ENCODE data around the gene RBP7.

RBP7 gene

GRCh38 chr1:10057343-10057742 lies 60.3 kb downstream of the RBP7 start:
- H3K36me3 ChIP-seq (ENCODE audit: insufficient read depth, low read length): no peaks in the 10 kb centered on the region; the same call in 1 of the 2 replicates
- TF ChIP-seq EZH2phosphoT487 (IDR thresholded peaks at IDR 0.05; ENCODE audit: borderline replicate concordance) (no peak), CTCF (conservative IDR thresholded peaks at IDR 0.05; ENCODE audit: low read length) (no peak)
- no peaks in the 10 kb centered on the region for H3K9me2 ChIP-seq (replicated peaks; ENCODE audit: low read depth, low read length)
- no peaks in the 10 kb centered on the region for H4K20me1 ChIP-seq (ENCODE audit: insufficient read depth, low read length, poor library complexity, severe bottlenecking)
- no peak overlapping the region for H2AFZ ChIP-seq (ENCODE audit: low read length)
- no peak overlapping the region for H3K4me3 ChIP-seq (ENCODE audit: low read length, poor library complexity, severe bottlenecking)
- H3F3A ChIP-seq (ENCODE audit: low read depth): no peaks in the 10 kb centered on the region
- peaks cover 59% of the 10 kb centered on the region; the same call in 1 of the 2 replicates for H3K79me2 ChIP-seq (ENCODE audit: insufficient read depth, low read length)
- H3K9me3 ChIP-seq (ENCODE audit: insufficient read depth, low read depth, low read length): no peaks in the 10 kb centered on the region
- H3K4me2 ChIP-seq (ENCODE audit: low read depth, low read length, poor library complexity, severe bottlenecking): no peak overlapping the region
- no peaks in the 10 kb centered on the region for H3K27me3 ChIP-seq (ENCODE audit: insufficient read depth, low read length, poor library complexity, severe bottlenecking)
- no peaks in the 10 kb centered on the region for H3K4me1 ChIP-seq (ENCODE audit: insufficient read depth, low read length, poor library complexity, severe bottlenecking)
- H3K9ac ChIP-seq (ENCODE audit: low read depth, low read length, poor library complexity, severe bottlenecking): no peak overlapping the region

GRCh38 chr1:10057796-10058195 lies 60.8 kb downstream of the RBP7 start:
- no peak overlapping the region for H2AFZ ChIP-seq (ENCODE audit: low read length)
- H3K4me3 ChIP-seq (ENCODE audit: low read length, poor library complexity, severe bottlenecking): no peak overlapping the region
- no peaks in the 10 kb centered on the region for H3F3A ChIP-seq (ENCODE audit: low read depth)
- no peak overlapping the region for H3K9ac ChIP-seq (ENCODE audit: low read depth, low read length, poor library complexity, severe bottlenecking)
- H3K9me3 ChIP-seq (ENCODE audit: insufficient read depth, low read depth, low read length): no peaks in the 10 kb centered on the region
- H3K4me1 ChIP-seq (ENCODE audit: insufficient read depth, low read length, poor library complexity, severe bottlenecking): no peaks in the 10 kb centered on the region
- no peaks in the 10 kb centered on the region for H4K20me1 ChIP-seq (ENCODE audit: insufficient read depth, low read length, poor library complexity, severe bottlenecking)
- TF ChIP-seq EZH2phosphoT487 (IDR thresholded peaks at IDR 0.05; ENCODE audit: borderline replicate concordance) (no peak), CTCF (conservative IDR thresholded peaks at IDR 0.05; ENCODE audit: low read length) (no peak)
- H3K27me3 ChIP-seq (ENCODE audit: insufficient read depth, low read length, poor library complexity, severe bottlenecking): no peaks in the 10 kb centered on the region
- H3K79me2 ChIP-seq (ENCODE audit: insufficient read depth, low read length): peaks cover 56% of the 10 kb centered on the region; the same call in 1 of the 2 replicates
- H3K36me3 ChIP-seq (ENCODE audit: insufficient read depth, low read length): no peaks in the 10 kb centered on the region; the same call in 1 of the 2 replicates
- no peak overlapping the region for H3K4me2 ChIP-seq (ENCODE audit: low read depth, low read length, poor library complexity, severe bottlenecking)
- no peaks in the 10 kb centered on the region for H3K9me2 ChIP-seq (replicated peaks; ENCODE audit: low read depth, low read length)

- Histone ChIP-seq H2AFZ (ENCODE audit: low read length) (no peak overlapping the region), H3K9me3 (ENCODE audit: insufficient read depth, low read depth, low read length) (no peaks in the 10 kb centered on the region), H3K4me3 (ENCODE audit: low read length, poor library complexity, severe bottlenecking) (no peak overlapping the region), H3K27me3 (ENCODE audit: insufficient read depth, low read length, poor library complexity, severe bottlenecking) (no peaks in the 10 kb centered on the region), H3K4me1 (ENCODE audit: insufficient read depth, low read length, poor library complexity, severe bottlenecking) (peaks cover 3% of the 10 kb centered on the region), H3K9ac (ENCODE audit: low read depth, low read length, poor library complexity, severe bottlenecking) (no peak overlapping the region), H3K9me2 (replicated peaks; ENCODE audit: low read depth, low read length) (no peaks in the 10 kb centered on the region), H3F3A (ENCODE audit: low read depth) (no peaks in the 10 kb centered on the region), H3K36me3 (ENCODE audit: insufficient read depth, low read length) (no peaks in the 10 kb centered on the region; the same call in 1 of the 2 replicates), H3K4me2 (ENCODE audit: low read depth, low read length, poor library complexity, severe bottlenecking) (no peak overlapping the region), H4K20me1 (ENCODE audit: insufficient read depth, low read length, poor library complexity, severe bottlenecking) (no peaks in the 10 kb centered on the region), H3K79me2 (ENCODE audit: insufficient read depth, low read length) (peaks cover 54% of the 10 kb centered on the region; the same call in 1 of the 2 replicates)
- TF ChIP-seq EZH2phosphoT487 (IDR thresholded peaks at IDR 0.05; ENCODE audit: borderline replicate concordance) (no peak), CTCF (conservative IDR thresholded peaks at IDR 0.05; ENCODE audit: low read length) (no peak)
Observed at GRCh38 chr1:10059342-10059718, 62.3 kb downstream of the RBP7 start.

Data from Loucy (cell line).